HG03066 (cell line): Measurements from ENCODE around the gene DLGAP4.
"Not testable (repeated sequence)": the region's sequence is repeated elsewhere in the genome, so short reads cannot be mapped to it uniquely, and the experiment has no call there.

Experiments
- ATAC-seq: cut with Tn5 transposase; IDR thresholded peaks from one replicate; pipeline ENCODE4 v1.9.1; 2021; ENCODE audit warnings: low read depth; ENCODE audit not compliant: unreplicated experiment

DLGAP4 gene

DNA sequence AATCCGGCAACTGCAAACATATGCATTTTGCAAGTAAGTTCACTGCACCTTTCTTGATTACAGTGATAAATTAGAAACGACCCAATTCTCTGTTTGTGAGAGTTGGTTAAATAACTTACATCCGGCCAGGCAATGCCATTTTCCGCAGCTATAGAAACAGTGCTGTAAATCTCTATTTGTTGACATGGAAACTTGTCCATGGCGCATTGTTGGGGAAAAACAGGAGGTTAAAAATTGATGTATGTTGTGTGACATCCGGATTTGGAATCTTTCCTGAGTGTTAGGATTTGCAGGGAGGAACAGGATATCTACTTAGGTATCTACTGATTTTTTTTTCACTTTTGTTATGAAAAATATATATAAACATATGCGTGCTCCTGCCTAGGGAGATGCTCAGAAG is 66.5 kb downstream of the DLGAP4 start:
- no peak for ATAC-seq

- ATAC-seq, result no peak
Measured at GRCh38 chr20:36373089-36373488, 67.0 kb downstream of the DLGAP4 start.

- no peak for ATAC-seq
Measured at GRCh38 chr20:36374995-36375394, 68.9 kb downstream of the DLGAP4 start.

GRCh38 chr20:36377348-36378326 is 71.5 kb downstream of the DLGAP4 start:
- ATAC-seq, result no peak

- no peak for ATAC-seq
Measured at GRCh38 chr20:36378686-36379085, 72.5 kb downstream of the DLGAP4 start.

DNA sequence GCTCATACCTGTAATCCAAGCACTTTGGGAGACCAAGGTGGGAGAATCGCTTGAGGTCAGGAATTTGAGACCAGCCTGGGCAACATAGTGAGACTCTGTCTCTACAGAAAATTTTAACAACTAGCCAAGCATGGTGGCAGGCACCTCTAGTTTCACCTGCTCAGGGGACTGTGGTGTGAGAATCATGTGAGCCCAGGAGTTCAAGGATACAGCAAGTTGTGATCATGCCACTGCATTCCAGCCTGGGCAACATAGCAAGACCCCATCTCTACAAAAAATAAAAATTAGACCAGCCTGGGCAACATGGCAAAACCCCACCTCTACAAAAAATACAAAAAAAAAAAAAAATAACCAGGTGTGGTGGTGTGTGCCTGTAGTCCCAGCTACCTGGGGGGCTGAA is 73.8 kb downstream of the DLGAP4 start:
- not testable (repeated sequence) for ATAC-seq

GRCh38 chr20:36384022-36384619 is 78.0 kb downstream of the DLGAP4 start:
- ATAC-seq, result no peak

GRCh38 chr20:36385503-36385902 is 79.4 kb downstream of the DLGAP4 start:
- no peak for ATAC-seq

GRCh38 chr20:36386236-36386635 is 80.1 kb downstream of the DLGAP4 start:
- ATAC-seq, result no peak

- ATAC-seq, result no peak
Measured at GRCh38 chr20:36390269-36390668, 84.1 kb downstream of the DLGAP4 start.

DNA sequence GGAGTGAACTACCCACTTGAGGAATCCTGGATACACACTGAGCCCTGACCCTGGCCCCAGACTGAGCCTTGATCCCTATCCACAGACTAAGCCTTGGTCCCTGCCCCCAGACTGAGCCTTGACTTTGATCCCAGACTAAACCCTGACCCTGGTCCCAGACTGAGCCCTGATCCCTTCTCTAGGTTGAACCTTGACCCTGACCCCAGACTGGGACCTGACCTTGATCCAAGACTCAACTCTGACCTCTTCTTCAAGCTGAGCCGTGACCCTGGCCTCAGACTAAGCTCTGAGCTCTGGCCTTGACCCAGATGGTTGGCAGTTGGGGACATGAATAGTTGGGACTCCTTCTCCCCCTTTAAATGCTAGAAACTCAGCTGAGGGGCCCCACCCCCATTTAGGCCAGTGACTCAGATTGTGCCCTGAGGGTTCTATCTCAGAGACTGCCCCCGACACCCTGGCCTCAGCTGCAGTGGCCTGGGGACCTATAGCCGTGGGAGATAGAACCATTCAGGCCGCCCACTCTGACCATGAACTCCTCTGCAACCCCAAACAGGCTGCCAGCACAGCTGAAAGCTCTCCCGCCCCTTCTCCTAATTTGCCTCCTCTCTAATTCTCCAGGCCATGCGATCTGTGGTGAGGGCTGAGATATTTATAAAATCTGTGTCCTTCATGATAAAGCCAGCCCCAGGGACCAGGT is 84.7 kb downstream of the DLGAP4 start:
- ATAC-seq, result no peak

DNA sequence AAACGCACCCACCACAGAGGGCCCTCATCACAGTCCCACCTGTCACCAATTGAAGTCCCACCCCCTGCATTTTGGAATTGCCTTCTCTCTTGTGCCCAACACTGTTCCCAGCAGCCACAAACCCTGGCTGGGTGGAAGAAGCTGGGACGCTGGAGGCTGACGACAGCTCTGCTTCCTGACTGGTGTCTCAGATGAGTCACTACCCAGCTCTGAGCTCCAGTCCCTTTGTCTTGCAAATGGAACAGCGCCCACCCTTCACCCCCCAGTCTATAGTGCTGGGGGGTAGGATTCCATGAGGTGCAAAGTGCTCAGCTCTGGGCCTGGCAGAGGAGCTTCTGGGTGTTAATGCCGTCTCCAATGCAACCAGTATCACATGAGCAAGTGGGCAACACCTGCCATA is 85.3 kb downstream of the DLGAP4 start:
- ATAC-seq, result no peak

GRCh38 chr20:36391955-36392354 is 85.8 kb downstream of the DLGAP4 start:
- ATAC-seq, result no peak

DNA sequence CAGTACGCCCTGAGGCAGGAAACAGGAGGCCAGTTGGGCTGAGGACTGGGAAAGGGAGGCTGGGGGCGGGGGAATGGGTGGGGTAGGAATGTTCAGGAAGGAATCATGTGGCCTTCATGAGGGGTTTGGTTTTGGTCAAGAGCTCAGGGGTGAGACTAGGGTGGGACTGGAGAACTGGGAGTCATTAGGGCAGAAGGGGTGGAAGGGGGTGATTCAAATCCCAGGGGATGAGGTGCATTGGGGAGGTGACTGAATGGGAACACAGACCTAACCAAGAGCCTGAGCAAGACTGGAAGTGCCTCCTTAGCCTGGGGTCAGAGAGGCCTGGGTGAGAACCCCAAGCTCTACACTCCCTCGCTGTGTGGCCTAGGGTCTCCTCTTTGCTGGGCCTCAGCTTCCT is 86.8 kb downstream of the DLGAP4 start:
- ATAC-seq, result no peak

DNA sequence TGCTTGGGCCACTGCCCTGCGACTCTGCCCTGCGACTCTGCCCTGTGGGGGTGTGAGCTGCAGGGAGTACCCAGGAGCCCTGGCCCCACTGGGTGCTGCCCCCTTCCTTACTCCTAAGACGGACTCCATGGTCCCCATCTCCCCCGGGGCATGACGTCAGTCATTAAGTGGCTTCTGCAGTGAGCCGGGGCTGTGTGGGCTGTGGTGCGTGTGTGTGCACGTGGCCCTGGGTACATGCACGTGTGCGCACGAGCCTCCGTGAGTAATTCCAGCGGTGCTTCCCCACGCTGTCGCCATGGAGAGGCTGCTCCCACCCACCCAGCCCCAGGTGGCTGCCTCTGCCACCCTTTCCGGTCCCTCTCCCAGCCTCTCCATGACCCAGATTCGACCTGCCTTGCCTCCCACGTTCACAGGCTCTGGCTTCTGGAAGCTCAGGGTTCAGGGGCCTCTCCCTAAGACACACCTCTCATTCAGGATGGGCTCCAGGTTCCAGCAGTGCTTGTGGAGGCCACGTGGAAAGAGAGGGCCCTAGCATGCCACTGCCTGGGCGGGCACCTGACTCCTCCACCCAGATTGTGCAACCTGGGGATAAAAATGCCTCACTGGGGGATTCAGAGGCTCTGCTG is 88.3 kb downstream of the DLGAP4 start:
- ATAC-seq, result no peak

- ATAC-seq, result no peak
Measured at GRCh38 chr20:36396340-36396739, 90.2 kb downstream of the DLGAP4 start.

DNA sequence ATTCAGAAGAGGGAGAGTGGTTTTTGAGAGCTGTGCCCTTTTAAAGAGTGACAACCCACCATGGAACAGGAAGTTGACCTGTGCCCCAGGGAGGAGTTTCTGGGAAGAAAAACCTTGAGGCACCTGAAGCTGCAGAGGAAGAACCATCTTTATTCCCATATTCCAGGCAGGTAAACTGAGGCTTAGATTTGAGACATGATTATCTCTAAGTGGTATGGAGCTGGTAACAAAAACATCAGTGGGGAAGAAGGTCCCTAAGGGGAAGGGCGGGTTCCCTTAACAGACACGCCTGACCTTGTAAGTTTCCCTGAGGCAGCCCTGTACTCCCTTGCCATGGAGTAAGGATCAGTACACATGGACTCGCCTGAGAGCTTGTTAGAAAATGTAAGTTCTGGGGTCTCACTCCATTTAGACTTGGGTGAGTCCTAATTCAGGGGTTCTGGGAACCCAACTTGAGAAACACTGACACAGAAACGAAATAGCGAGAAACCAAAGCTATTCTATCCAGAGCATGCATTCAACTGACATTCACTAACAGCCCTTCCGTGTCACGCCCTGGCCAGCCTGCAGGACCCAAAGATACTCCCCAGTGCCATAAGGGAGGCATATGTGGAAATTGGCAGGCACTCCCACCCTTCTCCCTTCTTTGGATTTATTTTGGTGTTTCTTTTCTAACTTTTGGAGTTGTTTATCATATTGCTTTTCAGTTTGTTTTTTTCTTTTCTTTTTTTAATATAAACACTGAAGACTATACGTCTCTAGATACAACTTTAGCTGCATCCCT is 90.9 kb downstream of the DLGAP4 start:
- no peak for ATAC-seq

DNA sequence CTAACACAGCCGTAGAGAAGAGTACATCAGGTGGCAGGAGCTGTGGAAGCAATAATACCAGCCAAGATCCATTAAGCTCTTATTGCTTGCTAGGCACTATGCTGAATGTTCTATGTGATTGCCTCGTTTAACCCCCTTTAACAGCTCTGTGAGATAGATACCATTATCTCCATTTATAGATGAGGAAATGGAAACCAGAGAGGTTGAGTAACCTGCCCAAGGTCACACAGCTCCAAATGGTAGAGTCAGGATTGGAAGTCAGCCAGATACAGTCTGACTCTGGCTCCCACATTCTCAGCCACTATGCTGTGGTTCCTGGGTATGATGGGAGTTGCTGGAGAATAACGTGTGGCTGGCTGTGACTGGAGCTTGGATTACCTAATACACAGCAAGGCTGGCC is 92.4 kb downstream of the DLGAP4 start:
- ATAC-seq, result no peak

DNA sequence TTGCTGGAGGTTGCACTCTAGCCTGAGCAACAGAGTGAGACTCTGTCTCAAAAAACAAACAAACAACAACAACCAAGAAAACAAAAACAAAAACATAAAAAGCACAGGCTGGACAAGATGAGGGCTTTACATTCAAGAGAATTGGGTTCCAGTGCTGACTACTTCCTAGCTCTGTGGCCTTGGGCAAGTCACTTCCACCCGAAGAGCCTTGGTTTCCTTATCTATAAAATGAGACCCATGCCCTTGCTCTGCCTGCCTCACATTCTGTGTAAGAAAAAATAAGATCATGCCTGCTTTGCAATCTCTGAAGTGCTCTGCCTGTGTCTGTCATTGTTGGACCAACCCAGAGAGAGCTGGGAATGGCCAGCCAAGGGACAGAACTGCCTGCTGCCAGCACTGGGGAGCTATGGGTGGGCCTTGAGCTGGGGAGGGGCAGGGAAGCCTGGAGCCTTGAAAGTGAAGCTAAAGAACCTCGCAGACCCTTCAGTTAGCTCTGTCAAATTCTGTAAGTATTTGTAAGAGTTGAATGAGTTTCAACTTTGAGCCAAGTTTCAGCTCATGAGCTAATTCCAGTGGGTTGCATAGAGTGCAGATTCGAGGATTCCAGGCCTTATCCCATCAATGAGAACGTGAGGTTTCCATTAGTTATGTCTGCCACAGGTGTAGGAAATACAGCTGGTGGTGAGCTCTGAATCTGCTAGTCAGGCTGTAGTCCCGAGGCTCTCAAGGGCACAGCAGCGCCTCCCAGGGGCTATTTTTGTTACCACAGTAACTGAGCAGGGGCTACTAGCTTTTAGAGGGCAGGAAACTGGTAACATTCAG is 93.2 kb downstream of the DLGAP4 start:
- no peak for ATAC-seq
